HPDE6-E6E7 (cell line): ENCODE data around the gene PRAMEF14.
"Not testable (repeated sequence)": the region's sequence is repeated elsewhere in the genome, so short reads cannot be mapped to it uniquely, and the experiment has no call there.

Source experiments
- DNase-seq: peaks from one replicate; pipeline ENCODE4 v3.0.0; 2011; ENCODE audit warnings: missing footprints; ENCODE audit errors: extremely low spot score

Gene PRAMEF14

GRCh38 chr1:13347034-13347433, at the start of gene PRAMEF14:
Gene PRAMEF14, minus strand, starts transcription at chr1:13347134. Its CDS starts 1,820 bp downstream, at chr1:13345314.
- not testable (repeated sequence) for DNase-seq

DNA sequence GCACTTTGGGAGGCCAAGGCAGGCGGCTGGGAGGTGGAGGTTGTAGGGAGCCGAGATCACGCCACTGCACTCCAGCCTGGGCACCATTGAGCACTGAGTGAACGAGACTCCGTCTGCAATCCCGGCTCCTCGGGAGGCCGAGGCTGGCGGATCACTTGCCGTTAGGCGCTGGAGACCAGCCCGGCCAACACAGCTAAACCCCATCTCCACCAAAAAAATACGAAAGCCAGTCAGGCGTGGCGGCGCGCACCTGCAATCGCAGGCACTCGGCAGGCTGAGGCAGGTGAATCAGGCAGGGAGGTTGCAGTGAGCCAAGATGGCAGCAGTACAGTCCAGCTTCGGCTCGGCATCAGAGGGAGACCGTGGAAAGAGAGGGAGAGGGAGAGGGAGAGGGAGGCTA, 48.4 kb upstream of the PRAMEF14 start:
- not testable (repeated sequence) for DNase-seq

DNA sequence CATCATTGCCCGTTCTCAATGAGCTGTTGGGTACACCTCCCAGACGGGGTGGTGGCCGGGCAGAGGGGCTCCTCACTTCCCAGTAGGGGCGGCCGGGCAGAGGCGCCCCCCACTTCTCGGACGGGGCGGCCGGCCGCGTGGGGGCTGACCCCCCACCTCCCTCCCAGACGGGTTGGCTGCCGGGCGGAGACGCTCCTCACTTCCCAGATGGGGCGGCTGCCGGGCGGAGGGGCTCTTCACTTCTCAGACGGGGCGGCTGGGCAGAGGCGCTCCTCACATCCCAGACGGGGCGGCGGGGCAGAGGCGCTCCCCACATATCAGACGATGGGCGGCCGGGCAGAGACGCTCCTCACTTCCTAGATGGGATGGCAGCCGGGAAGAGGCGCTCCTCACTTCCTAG, 47.8 kb upstream of the PRAMEF14 start:
- not testable (repeated sequence) for DNase-seq

DNA sequence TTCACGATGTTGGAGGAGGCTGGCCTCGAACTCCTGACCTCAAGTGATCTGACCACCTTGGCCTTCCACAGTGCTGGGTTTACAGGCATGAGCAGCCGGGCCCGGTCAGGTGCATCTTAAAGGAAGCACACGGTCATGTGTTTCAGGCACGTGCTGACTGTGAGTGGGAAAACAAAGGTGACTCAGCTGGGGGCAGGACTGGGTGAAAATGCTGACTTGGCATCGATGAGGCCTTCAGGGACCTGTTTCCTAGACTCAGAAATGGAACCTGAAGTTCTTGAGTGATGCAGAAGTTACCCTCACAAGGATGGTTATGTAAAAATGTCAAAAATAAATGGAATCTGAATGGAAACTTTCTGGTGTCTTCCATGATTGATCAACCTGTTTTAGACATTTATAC, 46.1 kb upstream of the PRAMEF14 start:
- not testable (repeated sequence) for DNase-seq

- DNase-seq = not testable (repeated sequence)
Measured at GRCh38 chr1:13389332-13389731, 42.4 kb upstream of the PRAMEF14 start, which contains the start of gene PRAMEF17. Gene PRAMEF17, plus strand, starts transcription at chr1:13389632. Its CDS starts 26 bp downstream, at chr1:13389658.

DNA sequence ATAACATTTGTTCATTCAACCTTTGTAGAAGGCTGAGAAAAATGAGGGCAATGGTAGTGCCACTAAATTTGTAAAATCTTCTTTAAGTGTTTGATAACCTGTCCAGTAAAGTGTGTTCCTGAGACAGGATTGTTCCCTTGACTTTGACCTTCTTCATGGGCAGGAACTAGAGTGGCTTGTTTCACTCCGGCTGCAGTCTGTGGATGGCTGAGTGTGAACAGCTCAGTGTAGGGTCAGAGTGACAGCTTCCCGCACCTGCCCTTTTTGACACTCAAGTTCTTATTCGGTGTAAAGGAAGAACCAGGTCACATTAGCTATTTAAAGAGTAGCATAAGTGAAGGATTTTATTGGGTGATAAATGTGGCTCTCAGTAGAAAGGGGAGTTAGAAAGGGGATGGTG, 33.4 kb upstream of the PRAMEF14 start:
- DNase-seq = not testable (repeated sequence)

DNA sequence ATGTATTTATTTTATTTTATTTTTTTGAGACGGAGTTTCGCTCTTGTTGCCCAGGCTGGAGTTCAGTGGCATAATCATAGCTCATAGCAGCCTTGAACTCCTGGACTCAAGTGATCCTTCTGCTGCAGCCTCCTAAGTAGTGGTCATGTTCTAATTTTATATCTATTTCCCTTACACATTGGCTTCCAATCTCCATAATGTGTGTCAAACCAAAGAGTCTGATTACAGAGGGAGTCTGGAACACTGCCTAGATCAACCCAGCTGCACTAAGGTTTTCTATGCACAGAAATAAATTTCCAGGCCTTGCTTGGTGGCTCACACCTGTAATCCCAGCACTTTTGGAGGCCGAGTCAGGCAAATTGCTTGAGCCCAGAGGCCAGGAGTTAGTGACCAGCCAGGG, 32.0 kb upstream of the PRAMEF14 start:
- DNase-seq = not testable (repeated sequence)

DNA sequence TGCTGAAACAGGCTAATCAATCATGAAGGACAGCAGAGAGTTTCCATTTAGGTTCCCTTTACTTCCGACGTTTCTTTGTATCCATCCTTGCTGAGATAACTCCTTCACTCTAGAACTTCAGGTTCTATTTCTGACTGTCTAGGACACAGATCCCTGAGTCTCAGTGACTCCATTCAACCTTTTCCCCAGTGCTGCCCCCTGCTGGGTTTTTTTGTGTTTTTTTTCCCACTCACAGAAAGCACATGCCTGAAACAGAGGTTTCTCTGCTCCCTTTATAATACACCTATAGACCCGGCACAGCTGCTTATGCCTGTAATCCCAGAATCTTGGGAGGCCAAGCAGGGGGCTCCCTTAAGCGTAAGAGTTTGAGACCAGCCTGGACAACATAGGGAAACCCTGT, 21.6 kb upstream of the PRAMEF14 start:
- not testable (repeated sequence) for DNase-seq

- DNase-seq = not testable (repeated sequence)
Measured at GRCh38 chr1:13366536-13366935, 19.6 kb upstream of the PRAMEF14 start.

DNA sequence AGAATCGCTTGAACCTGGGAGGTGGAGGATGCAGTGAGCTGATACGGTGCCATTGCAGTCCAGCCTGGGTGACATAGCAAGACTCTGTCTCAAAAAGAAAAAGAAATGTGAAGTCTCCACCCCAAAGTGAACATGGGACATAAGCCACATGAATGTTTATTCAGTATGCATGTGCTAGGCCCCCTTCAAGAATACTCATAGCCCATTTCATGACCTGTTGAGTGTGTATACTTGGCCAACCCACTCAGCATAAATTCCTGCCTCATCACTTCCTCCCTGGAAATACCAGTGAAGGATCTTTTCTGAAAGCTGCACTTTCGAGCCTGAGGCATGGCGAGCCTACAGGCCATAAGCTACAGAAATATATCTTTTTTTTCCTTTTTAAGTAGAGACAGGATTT, 18.0 kb upstream of the PRAMEF14 start:
- DNase-seq = not testable (repeated sequence)

GRCh38 chr1:13362364-13362763, 15.4 kb upstream of the PRAMEF14 start:
- DNase-seq = not testable (repeated sequence)

GRCh38 chr1:13356774-13357173, 9.8 kb upstream of the PRAMEF14 start:
- not testable (repeated sequence) for DNase-seq

GRCh38 chr1:13354475-13354874, 7.5 kb upstream of the PRAMEF14 start:
- not testable (repeated sequence) for DNase-seq

GRCh38 chr1:13353476-13353875, 6.5 kb upstream of the PRAMEF14 start:
- not testable (repeated sequence) for DNase-seq

GRCh38 chr1:13342496-13342895, 4.4 kb downstream of the PRAMEF14 start:
- DNase-seq = not testable (repeated sequence)

DNA sequence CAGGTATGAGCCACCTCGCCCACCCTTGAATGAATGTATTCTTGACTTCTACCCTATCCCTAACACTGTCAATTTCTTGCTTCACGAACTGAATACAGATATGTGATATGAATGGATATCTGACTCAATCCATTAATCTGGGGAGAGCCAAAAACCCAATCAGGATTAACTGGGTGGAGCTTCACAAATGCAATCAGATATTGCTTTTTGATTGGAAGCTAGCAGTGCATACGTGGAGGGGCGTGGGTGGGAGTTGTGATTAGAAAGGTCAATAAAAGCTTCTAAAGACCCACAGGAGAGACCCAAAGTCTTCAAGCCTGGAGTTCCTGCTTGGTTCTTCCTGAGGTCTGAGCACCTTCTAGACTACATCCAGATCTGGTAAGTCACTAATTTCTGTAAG, 31.7 kb downstream of the PRAMEF14 start, which contains the start of gene PRAMEF15:
Gene PRAMEF15 (plus strand): TSS at position 301 of the 400 bp plus-strand sequence. CDS start 2,827 bp downstream, outside the sequence.
- not testable (repeated sequence) for DNase-seq

DNA sequence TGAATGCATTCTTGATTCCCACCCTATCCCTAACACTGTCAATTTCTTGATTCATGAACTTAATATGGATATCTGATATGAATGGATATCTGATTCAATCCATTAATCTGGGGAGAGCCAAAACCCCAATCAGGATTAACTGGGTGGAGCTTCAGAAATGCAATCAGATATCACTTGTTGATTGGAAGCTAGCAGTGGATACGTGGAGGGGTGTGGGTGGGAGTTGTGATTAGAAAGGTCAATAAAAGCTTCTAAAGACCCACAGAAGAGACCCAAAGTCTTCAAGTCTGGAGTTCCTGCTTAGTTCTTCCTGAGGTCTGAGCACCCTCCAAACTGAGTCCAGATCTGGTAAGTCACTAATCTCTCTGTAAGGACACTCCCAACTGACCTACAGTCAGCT, 43.7 kb downstream of the PRAMEF14 start, which contains the start of gene PRAMEF33:
Gene PRAMEF33 (plus strand): TSS at position 301 of the 400 bp plus-strand sequence. CDS start 2,416 bp downstream, outside the sequence.
- not testable (repeated sequence) for DNase-seq

DNA sequence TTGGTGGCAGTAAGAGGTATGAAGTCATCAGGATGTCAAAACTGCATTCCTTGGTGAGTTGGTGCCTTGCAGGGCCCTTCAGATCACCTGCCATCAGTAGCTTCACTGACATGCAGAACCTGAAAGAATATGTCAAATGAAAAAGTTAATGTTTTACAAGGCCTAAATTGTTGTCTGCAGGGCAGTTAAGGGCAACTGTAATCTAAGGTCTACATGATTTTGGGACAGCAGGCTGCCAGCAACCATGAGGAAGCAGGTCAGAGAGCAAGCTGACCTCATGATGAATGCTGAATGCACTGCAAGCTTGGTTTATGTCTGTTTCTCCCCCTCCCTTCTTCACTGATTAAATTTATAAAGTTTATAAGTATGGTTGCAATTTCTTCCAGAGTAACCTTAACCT, 44.7 kb downstream of the PRAMEF14 start:
- DNase-seq = not testable (repeated sequence)

GRCh38 chr1:13298699-13299098, 48.2 kb downstream of the PRAMEF14 start:
- not testable (repeated sequence) for DNase-seq

GRCh38 chr1:13297216-13297931, 49.6 kb downstream of the PRAMEF14 start:
- not testable (repeated sequence) for DNase-seq
